ENCODE measurements around the gene GANAB. TPM values are rescaled to one million over a fixed set of nuclear protein-coding genes. Genes with fewer than 3 reads are reported as not detected.
A peak's percentile ranks its signal among the peaks of the same experiment; 100 is the strongest.

The GANAB gene
- total RNA-seq, 2 donors from 2014 or later = 252 to 303 TPM

GRCh38 chr11:62613291-62613778 lies 33.1 kb downstream of the GANAB start:
- Histone ChIP-seq H3K4me3 (peak overlapping the region; percentile 80), H3K36me3 (no peaks in the 10 kb centered on the region), H3K4me1 (peaks cover 6% of the 10 kb centered on the region), H3K27ac (peak overlapping the region; percentile 97), H3K9me3 (no peaks in the 10 kb centered on the region), H3K27me3 (no peaks in the 10 kb centered on the region), H3K9ac (ENCODE audit: low read depth in 2 of 2, low read length in 2 of 2) (peak overlapping the region in 1 of 2 donors; percentile 63)
- TF ChIP-seq CTCF (IDR thresholded peaks at IDR 0.05) = no peak
- intact Hi-C loops (cut with DNase I) = no loop called here
- DNase-seq = no peak

GRCh38 chr11:62612366-62613290 lies 33.8 kb downstream of the GANAB start, which contains the start of the genes EML3 and ROM1:
Gene EML3 (minus strand): TSS chr11:62612775. CDS start chr11:62612457, 318 bp downstream.
Gene ROM1 (plus strand): TSS chr11:62613257. CDS start chr11:62613282, 25 bp downstream.
- H3K27ac ChIP-seq = peak within 1 kb of the TSS; percentile 97
- H3K9me3 ChIP-seq = no peaks in the 10 kb centered on the region
- H3K9ac ChIP-seq (ENCODE audit: low read depth in 2 of 2, low read length in 2 of 2) = peak within 1 kb of the TSS; percentile 80 to 85
- intact Hi-C loops (cut with DNase I) = no loop called here
- H3K4me3 ChIP-seq = peak within 1 kb of the TSS; percentile 80
- TF ChIP-seq CTCF (IDR thresholded peaks at IDR 0.05) = peak; percentile 95
- H3K36me3 ChIP-seq = no peaks in the 10 kb centered on the region
- no peaks in the 10 kb centered on the region for H3K27me3 ChIP-seq
- DNase-seq = peak; percentile 92
- H3K4me1 ChIP-seq = peaks cover 6% of the 10 kb centered on the region

- Histone ChIP-seq H3K36me3 (no peaks in the 10 kb centered on the region), H3K27ac (peak overlapping the region; percentile 97), H3K9me3 (no peaks in the 10 kb centered on the region), H3K9ac (ENCODE audit: low read depth in 2 of 2, low read length in 2 of 2) (peak overlapping the region; percentile 80 to 85), H3K27me3 (no peaks in the 10 kb centered on the region), H3K4me3 (peak overlapping the region; percentile 80), H3K4me1 (peaks cover 6% of the 10 kb centered on the region)
- intact Hi-C loops (cut with DNase I) = no loop called here
- peak; percentile 58 for DNase-seq
- TF ChIP-seq CTCF (IDR thresholded peaks at IDR 0.05) = no peak
Measured at GRCh38 chr11:62611705-62612365, 34.6 kb downstream of the GANAB start.

GRCh38 chr11:62610814-62611704 lies 35.4 kb downstream of the GANAB start:
- Histone ChIP-seq H3K27ac (peak overlapping the region; percentile 97), H3K4me1 (peaks cover 6% of the 10 kb centered on the region), H3K9ac (ENCODE audit: low read depth in 2 of 2, low read length in 2 of 2) (peak overlapping the region; percentile 80 to 85), H3K9me3 (no peaks in the 10 kb centered on the region), H3K27me3 (no peaks in the 10 kb centered on the region), H3K4me3 (peak overlapping the region; percentile 80), H3K36me3 (no peaks in the 10 kb centered on the region)
- TF ChIP-seq CTCF (IDR thresholded peaks at IDR 0.05) = no peak
- DNase-seq = no peak
- intact Hi-C loops (cut with DNase I) = no loop called here

Data from colonic mucosa (tissue), 4 donors.